Cerebellar cortex (tissue), 1 donor: Measurements from ENCODE around the gene GPR146.
"Not testable (repeated sequence)": the region's sequence is repeated elsewhere in the genome, so short reads cannot be mapped to it uniquely, and the experiment has no call there.

Source experiments
- DNase-seq: peaks from one replicate; pipeline ENCODE4 v3.0.0-alpha.2; 2015; ENCODE audit warnings: low spot score

GPR146 gene

GRCh38 chr7:1025743-1026581 is 18.4 kb upstream of the GPR146 start:
- no peak for DNase-seq

- no peak for DNase-seq
Observed at GRCh38 chr7:1026721-1027161, 17.6 kb upstream of the GPR146 start.

- DNase-seq: no peak
Observed at GRCh38 chr7:1027242-1028043, 16.9 kb upstream of the GPR146 start.

- DNase-seq: peak; percentile 79
Observed at GRCh38 chr7:1028044-1028770, 16.1 kb upstream of the GPR146 start.

GRCh38 chr7:1028775-1029636 is 15.3 kb upstream of the GPR146 start:
- DNase-seq: peak; percentile 89

- no peak for DNase-seq
Observed at GRCh38 chr7:1029637-1030443, 14.5 kb upstream of the GPR146 start.

GRCh38 chr7:1030444-1031070 is 13.8 kb upstream of the GPR146 start:
- no peak for DNase-seq

GRCh38 chr7:1031716-1032455 is 12.5 kb upstream of the GPR146 start:
- no peak for DNase-seq

- DNase-seq: no peak
Observed at GRCh38 chr7:1032536-1033181, 11.7 kb upstream of the GPR146 start.

- DNase-seq: no peak
Observed at GRCh38 chr7:1033546-1034145, 10.7 kb upstream of the GPR146 start.

- DNase-seq: not testable (repeated sequence)
Observed at GRCh38 chr7:1034769-1035168, 9.6 kb upstream of the GPR146 start.

GRCh38 chr7:1036164-1036928 is 8.0 kb upstream of the GPR146 start:
- not testable (repeated sequence) for DNase-seq

GRCh38 chr7:1040233-1040632 is 4.1 kb upstream of the GPR146 start:
- DNase-seq: not testable (repeated sequence)

GRCh38 chr7:1040790-1041189 is 3.6 kb upstream of the GPR146 start:
- peak; percentile 63 for DNase-seq

GRCh38 chr7:1041551-1042491 is 2.5 kb upstream of the GPR146 start:
- peak; percentile 43 for DNase-seq

- DNase-seq: no peak
Observed at GRCh38 chr7:1042492-1042833, 1.9 kb upstream of the GPR146 start.
